ENCODE measurements around the gene ILKAP.

GRCh38 chr2:238251331-238251730, 47.8 kb upstream of the ILKAP start:
- TF ChIP-seq CTCF (IDR thresholded peaks at IDR 0.05; ENCODE audit: low read depth, low read length): no peak
- TF ChIP-seq MAX (IDR thresholded peaks at IDR 0.05; ENCODE audit: low read depth, low read length): no peak
- TF ChIP-seq POLR2A (IDR thresholded peaks at IDR 0.05; ENCODE audit: extremely low read depth, insufficient read length): no peak

All from NB4 (cell line).